Sigmoid colon (tissue), 3 donors: Measurements from ENCODE around the gene OTOP3.

Experiments
- CTCF ChIP-seq, 4 experiments: fragments of 450-650 bp in 3 of 4; fragments of 200-600 bp in 1 of 4; IDR thresholded peaks; one replicate each; pipeline ENCODE4 v1.5.1; 2016 to 2019; ENCODE audit warnings: antibody characterized with exemption in 4 of 4, mild to moderate bottlenecking in 3 of 4, moderate library complexity in 2 of 4
- POLR2A ChIP-seq, 2 donors: fragments of 450-650 bp; IDR thresholded peaks; one replicate each; pipeline ENCODE4 v1.6.1; 2016; ENCODE audit warnings: antibody characterized with exemption in 2 of 2, mild to moderate bottlenecking in 2 of 2, moderate library complexity in 2 of 2

GRCh38 chr17:74925242-74925641 is 10.5 kb upstream of the OTOP3 start:
- TF ChIP-seq CTCF (IDR thresholded peaks at IDR 0.05), result no peak
- no peak for TF ChIP-seq POLR2A (IDR thresholded peaks at IDR 0.05)
